Measurements from ENCODE around the gene RUNX1. TPM values are rescaled to one million over a fixed set of nuclear protein-coding genes. Genes with fewer than 3 reads are reported as not detected.
"Not testable (repeated sequence)": the region's sequence is repeated elsewhere in the genome, so short reads cannot be mapped to it uniquely, and the experiment has no call there.

The RUNX1 gene
- total and polyA plus RNA-seq, 3 experiments from 2014 or later, result 22.0 to 41.5 (median 40.3) TPM

DNA sequence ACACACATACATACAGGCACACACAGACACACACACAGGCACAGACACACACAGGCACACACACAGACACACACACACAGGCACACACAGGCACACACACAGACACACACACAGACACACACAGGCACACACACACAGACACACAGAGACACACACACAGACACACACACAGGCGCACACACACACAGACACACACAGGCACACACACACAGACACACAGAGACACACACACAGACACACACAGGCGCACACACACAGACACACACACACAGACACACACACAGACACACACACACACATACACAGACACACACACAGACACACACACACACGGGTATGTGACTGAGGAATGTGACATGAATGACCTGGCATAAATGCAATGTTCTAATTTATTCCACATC lies 55.6 kb downstream of the RUNX1 start:
- H3K27me3 ChIP-seq (ENCODE audit: insufficient read depth, low read length, poor library complexity, severe bottlenecking); CTCF ChIA-PET; H3K36me3 ChIP-seq (ENCODE audit: insufficient read depth, low read length); H3K9me3 Mint-ChIP-seq; H3K27ac ChIP-seq (ENCODE audit: low read depth, low read length); H3K9me3 ChIP-seq (ENCODE audit: low read length); H3K4me3 ChIP-seq (ENCODE audit: low read length); POLR2A ChIA-PET; H3K27ac Mint-ChIP-seq; H3K4me3 Mint-ChIP-seq; H3K27me3 Mint-ChIP-seq; DNase-seq: not testable (repeated sequence)
- Mint-ChIP-seq H3K4me1 (peaks cover 59 to 74% (median 66%) of the 10 kb centered on the region in 3 donors), H3K36me3 (peaks cover 0 to 32% (median 4%) of the 10 kb centered on the region in 3 donors)
- peaks cover 85% of the 10 kb centered on the region for H3K4me1 ChIP-seq (ENCODE audit: insufficient read depth, low read length)

DNA sequence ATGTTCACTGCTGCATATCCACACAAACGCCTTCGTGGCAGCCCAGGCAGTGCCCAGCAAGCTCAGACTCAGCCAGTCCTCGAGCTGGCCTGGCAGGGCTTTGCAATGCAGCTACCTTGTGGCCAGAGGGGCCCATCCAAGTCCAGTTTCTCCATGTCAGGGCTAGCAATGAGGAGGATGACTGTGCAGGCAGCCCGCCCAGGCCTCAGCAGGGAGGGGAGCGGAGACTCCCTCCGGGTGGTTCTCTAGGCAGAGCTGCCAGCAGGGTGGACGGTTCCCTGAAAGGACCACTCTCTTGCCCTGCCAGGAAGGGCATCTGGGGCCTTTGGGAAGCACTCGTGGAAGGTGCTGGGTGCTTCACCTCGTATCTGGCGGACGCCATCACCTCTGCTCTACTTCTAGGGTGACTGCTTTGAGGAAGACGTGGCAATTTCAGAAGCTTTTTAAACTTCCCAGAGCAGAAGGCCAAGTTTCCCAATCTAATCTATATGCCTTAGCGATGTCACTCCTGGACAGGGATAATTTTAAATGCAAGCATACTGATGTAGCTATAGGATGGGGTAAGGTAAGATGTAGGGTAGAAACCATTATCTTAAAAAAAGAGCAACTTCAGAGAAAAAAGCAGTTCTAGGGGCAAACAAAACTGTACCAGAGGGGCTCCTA lies 56.2 kb downstream of the RUNX1 start:
- Mint-ChIP-seq H3K27me3 (no peaks in the 10 kb centered on the region), H3K36me3 (peaks cover 0 to 28% (median 4%) of the 10 kb centered on the region in 3 donors), H3K27ac (peak overlapping the region in 2 of 8 donors; percentile 17 to 77), H3K4me1 (peaks cover 62 to 74% (median 66%) of the 10 kb centered on the region in 3 donors), H3K4me3 (no peak overlapping the region), H3K9me3 (no peaks in the 10 kb centered on the region)
- no peaks in the 10 kb centered on the region for H3K36me3 ChIP-seq (ENCODE audit: insufficient read depth, low read length)
- peaks cover 86% of the 10 kb centered on the region for H3K4me1 ChIP-seq (ENCODE audit: insufficient read depth, low read length)
- DNase-seq, result no peak
- POLR2A ChIA-PET, result no interaction called here
- H3K4me3 ChIP-seq (ENCODE audit: low read length), result no peak overlapping the region
- no peak overlapping the region for H3K27ac ChIP-seq (ENCODE audit: low read depth, low read length)
- CTCF ChIA-PET, result interaction anchor here (1.1 kb wide), 1 partner anchor 9 kb away, joined by 3 read pairs; no protein-coding TSS in a partner anchor
- H3K9me3 ChIP-seq (ENCODE audit: low read length), result no peaks in the 10 kb centered on the region
- no peaks in the 10 kb centered on the region for H3K27me3 ChIP-seq (ENCODE audit: insufficient read depth, low read length, poor library complexity, severe bottlenecking)

DNA sequence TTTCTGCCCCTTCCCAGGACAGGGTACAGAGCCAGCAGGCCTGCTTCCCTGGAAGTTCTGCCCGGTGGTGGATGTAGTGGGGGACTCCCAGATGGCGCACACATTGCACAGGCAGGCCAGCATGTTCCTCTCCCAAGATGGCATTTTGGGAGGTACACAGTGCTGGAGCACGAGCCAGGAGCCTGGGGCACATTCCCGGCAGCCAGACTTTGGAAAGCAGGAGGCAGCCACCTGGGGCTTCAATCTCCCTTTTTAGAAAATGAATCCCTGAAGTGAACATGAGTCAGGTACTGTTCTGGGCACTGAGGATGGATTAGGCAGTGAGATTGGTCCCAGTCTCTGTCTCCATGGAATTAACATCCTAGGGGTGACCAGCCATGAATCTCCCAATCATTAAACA lies 56.9 kb downstream of the RUNX1 start:
- H3K4me1 Mint-ChIP-seq, result peaks cover 62 to 74% (median 66%) of the 10 kb centered on the region in 3 donors
- H3K27ac Mint-ChIP-seq, result peak overlapping the region in 3 of 8 donors; percentile 70 to 77 (median 72)
- Histone ChIP-seq H3K4me1 (ENCODE audit: insufficient read depth, low read length) (peaks cover 86% of the 10 kb centered on the region), H3K36me3 (ENCODE audit: insufficient read depth, low read length) (no peaks in the 10 kb centered on the region), H3K4me3 (ENCODE audit: low read length) (no peak overlapping the region), H3K9me3 (ENCODE audit: low read length) (no peaks in the 10 kb centered on the region), H3K27me3 (ENCODE audit: insufficient read depth, low read length, poor library complexity, severe bottlenecking) (no peaks in the 10 kb centered on the region), H3K27ac (ENCODE audit: low read depth, low read length) (no peak overlapping the region)
- no peak for DNase-seq
- no peaks in the 10 kb centered on the region for H3K27me3 Mint-ChIP-seq
- no peaks in the 10 kb centered on the region for H3K9me3 Mint-ChIP-seq
- ChIA-PET CTCF (interaction anchor here (1.1 kb wide), 1 partner anchor 9 kb away, joined by 3 read pairs; no protein-coding TSS in a partner anchor), POLR2A (no interaction called here)
- H3K36me3 Mint-ChIP-seq, result peaks cover 0 to 26% (median 4%) of the 10 kb centered on the region in 3 donors
- H3K4me3 Mint-ChIP-seq, result no peak overlapping the region

DNA sequence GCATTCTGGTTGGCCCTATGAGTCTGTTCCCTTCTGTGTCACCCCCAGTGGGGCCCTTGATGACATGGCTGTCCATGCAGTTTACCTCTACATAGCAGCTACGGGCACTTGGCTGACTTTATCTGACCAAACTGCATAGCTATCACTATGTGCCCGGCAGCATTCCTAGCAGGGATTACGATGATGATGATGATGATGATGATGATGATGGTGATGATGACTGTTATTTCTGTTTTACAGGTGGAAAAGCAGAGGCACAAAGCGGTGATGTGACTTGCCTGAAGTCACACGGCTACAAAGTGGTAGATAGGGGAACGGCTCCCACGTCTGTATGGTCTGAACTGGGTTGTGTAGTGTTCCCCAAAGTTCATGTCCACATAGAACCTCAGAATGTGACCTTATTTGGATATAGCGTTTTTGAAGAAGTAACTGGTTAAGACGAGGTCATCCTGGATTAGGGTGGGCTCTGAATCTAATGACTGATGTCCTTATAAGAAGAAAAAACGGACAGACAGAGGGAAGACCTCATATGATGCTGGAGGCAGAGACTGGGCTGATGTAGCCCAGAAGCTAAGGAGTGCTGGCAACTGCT lies 57.6 kb downstream of the RUNX1 start:
- Mint-ChIP-seq H3K27me3 (no peaks in the 10 kb centered on the region), H3K36me3 (peaks cover 0 to 21% (median 4%) of the 10 kb centered on the region in 3 donors), H3K27ac (peak overlapping the region in 7 of 8 donors; percentile 15 to 86 (median 70)), H3K4me3 (peak overlapping the region in 3 of 7 donors; percentile 10 to 36 (median 16)), H3K9me3 (no peaks in the 10 kb centered on the region), H3K4me1 (peaks cover 63 to 74% (median 66%) of the 10 kb centered on the region in 3 donors)
- no peak overlapping the region for H3K4me3 ChIP-seq (ENCODE audit: low read length)
- no peaks in the 10 kb centered on the region for H3K27me3 ChIP-seq (ENCODE audit: insufficient read depth, low read length, poor library complexity, severe bottlenecking)
- no peaks in the 10 kb centered on the region for H3K9me3 ChIP-seq (ENCODE audit: low read length)
- no peak overlapping the region for H3K27ac ChIP-seq (ENCODE audit: low read depth, low read length)
- no peaks in the 10 kb centered on the region for H3K36me3 ChIP-seq (ENCODE audit: insufficient read depth, low read length)
- peaks cover 86% of the 10 kb centered on the region for H3K4me1 ChIP-seq (ENCODE audit: insufficient read depth, low read length)
- DNase-seq, result no peak
- ChIA-PET CTCF (no interaction called here), POLR2A (no interaction called here)

DNA sequence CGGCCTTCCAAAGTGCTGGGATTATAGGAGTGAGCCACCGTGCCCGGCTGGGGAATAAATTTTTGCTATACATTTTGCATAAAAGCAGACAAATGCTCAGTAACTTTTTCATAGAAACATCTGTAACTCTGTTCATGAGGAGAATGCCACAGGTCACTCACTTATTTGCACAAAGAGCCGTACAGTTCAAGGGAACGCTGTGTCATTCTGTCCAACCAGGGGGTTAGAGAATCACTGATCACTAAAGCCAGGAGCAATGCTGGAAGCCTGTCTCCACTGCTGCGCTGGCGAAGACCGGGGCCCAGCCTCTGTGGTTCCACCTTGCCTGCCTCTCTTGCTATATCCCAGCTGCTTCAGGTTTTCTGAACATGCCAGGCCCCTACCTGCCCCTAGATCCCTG lies 58.3 kb downstream of the RUNX1 start:
- ChIA-PET CTCF (interaction anchor here (0.9 to 1.0 kb wide), 2 partner anchors 21 to 56 kb away, joined by 3 read pairs; no protein-coding TSS in a partner anchor), POLR2A (no interaction called here)
- Histone ChIP-seq H3K9me3 (ENCODE audit: low read length) (no peaks in the 10 kb centered on the region), H3K4me1 (ENCODE audit: insufficient read depth, low read length) (peaks cover 86% of the 10 kb centered on the region), H3K27ac (ENCODE audit: low read depth, low read length) (no peak overlapping the region), H3K36me3 (ENCODE audit: insufficient read depth, low read length) (no peaks in the 10 kb centered on the region), H3K4me3 (ENCODE audit: low read length) (no peak overlapping the region), H3K27me3 (ENCODE audit: insufficient read depth, low read length, poor library complexity, severe bottlenecking) (no peaks in the 10 kb centered on the region)
- DNase-seq, result no peak
- peaks cover 62 to 74% (median 66%) of the 10 kb centered on the region in 3 donors for H3K4me1 Mint-ChIP-seq
- H3K27me3 Mint-ChIP-seq, result no peaks in the 10 kb centered on the region
- peaks cover 0 to 16% (median 4%) of the 10 kb centered on the region in 3 donors for H3K36me3 Mint-ChIP-seq
- peak overlapping the region in 1 of 7 donors; percentile 16 for H3K4me3 Mint-ChIP-seq
- H3K9me3 Mint-ChIP-seq, result no peaks in the 10 kb centered on the region
- H3K27ac Mint-ChIP-seq, result peak overlapping the region in 5 of 8 donors; percentile 19 to 95 (median 86)

DNA sequence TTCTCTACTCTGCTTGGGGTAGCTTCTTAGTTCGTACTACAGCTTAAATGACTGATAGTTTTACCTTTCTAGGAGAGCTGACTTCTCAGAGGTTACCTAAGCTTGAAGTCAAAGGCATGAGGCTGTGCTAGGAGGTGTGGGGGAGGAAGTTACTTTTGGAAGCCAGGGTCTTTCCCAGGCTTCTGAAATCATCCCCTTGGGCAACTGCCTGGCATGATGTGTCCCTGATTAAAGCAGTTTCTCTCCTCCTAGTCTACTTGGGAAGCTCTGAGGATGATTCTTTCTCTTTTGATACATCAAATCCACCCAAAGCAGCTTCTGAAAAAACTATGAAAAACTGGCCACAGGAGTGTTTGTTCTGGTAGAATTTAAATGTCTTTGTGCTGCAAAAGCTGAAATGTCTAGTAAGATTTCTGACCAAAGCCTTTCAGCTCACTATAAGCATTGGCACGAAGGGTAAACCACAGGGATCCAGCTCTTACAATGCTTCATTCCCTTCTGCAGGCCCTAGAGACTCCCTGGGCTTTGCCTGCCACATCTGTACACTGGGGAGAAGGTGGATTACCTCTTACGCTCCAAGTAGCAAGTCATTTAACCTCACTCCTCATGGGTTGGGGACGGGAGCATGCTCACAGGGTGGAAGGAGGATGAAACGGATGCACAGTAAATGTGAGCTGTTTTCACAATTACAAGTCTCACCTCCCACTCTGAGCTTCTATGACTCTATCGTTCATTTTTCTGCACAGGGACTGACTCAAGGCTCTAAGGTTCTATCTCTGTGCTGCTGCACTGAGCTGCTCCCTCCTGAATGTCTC lies 59.6 kb downstream of the RUNX1 start:
- no peak overlapping the region for H3K27ac ChIP-seq (ENCODE audit: low read depth, low read length)
- H3K27me3 ChIP-seq (ENCODE audit: insufficient read depth, low read length, poor library complexity, severe bottlenecking), result no peaks in the 10 kb centered on the region
- no peaks in the 10 kb centered on the region for H3K9me3 Mint-ChIP-seq
- peak overlapping the region; percentile 67 to 96 (median 90) for H3K27ac Mint-ChIP-seq
- H3K36me3 Mint-ChIP-seq, result peaks cover 0 to 15% (median 2%) of the 10 kb centered on the region in 3 donors
- H3K4me1 Mint-ChIP-seq, result peaks cover 69 to 78% (median 70%) of the 10 kb centered on the region in 3 donors
- no peak overlapping the region for H3K4me3 ChIP-seq (ENCODE audit: low read length)
- H3K4me3 Mint-ChIP-seq, result peak overlapping the region; percentile 29 to 73 (median 46)
- peaks cover 87% of the 10 kb centered on the region for H3K4me1 ChIP-seq (ENCODE audit: insufficient read depth, low read length)
- DNase-seq, result no peak
- H3K27me3 Mint-ChIP-seq, result no peaks in the 10 kb centered on the region
- POLR2A ChIA-PET, result interaction anchor here (0.5 to 1.3 kb wide), 4 partner anchors 18 to 51 kb away, joined by 3 to 5 read pairs (median 4); no protein-coding TSS in a partner anchor
- no peaks in the 10 kb centered on the region for H3K9me3 ChIP-seq (ENCODE audit: low read length)
- CTCF ChIA-PET, result interaction anchor here (0.5 to 7.9 kb wide), 8 partner anchors 12 to 100 kb away, joined by 3 to 41 read pairs (median 3); no protein-coding TSS in a partner anchor
- no peaks in the 10 kb centered on the region for H3K36me3 ChIP-seq (ENCODE audit: insufficient read depth, low read length)

DNA sequence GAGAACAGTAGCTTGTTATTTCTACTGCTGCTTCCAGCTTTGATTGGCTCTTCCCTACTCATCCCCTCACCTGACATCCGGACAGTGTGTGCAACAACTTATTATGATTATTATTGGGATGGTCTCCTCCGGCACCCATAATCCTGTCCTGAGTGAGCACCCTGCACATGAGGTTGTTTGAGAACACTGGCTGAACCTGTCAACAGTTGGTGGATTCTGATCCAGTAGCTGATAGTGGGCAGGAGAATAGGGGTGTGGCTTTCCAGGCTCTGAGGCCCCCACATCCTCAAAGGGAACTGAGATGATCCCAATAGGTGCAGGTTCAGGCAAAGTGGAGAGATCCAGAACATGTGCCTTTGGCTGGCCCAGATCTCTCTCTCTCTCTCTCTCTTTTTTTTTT lies 60.5 kb downstream of the RUNX1 start:
- H3K9me3 ChIP-seq (ENCODE audit: low read length), result no peaks in the 10 kb centered on the region
- CTCF ChIA-PET, result interaction anchor here (1.2 to 7.9 kb wide), 5 partner anchors 11 to 100 kb away, joined by 3 to 41 read pairs (median 4); no protein-coding TSS in a partner anchor
- H3K27me3 Mint-ChIP-seq, result no peaks in the 10 kb centered on the region
- H3K4me1 ChIP-seq (ENCODE audit: insufficient read depth, low read length), result peaks cover 91% of the 10 kb centered on the region
- H3K4me3 ChIP-seq (ENCODE audit: low read length), result no peak overlapping the region
- H3K36me3 ChIP-seq (ENCODE audit: insufficient read depth, low read length), result no peaks in the 10 kb centered on the region
- DNase-seq, result no peak
- peaks cover 78 to 87% (median 79%) of the 10 kb centered on the region in 3 donors for H3K4me1 Mint-ChIP-seq
- POLR2A ChIA-PET, result interaction anchor here (0.5 to 1.3 kb wide), 5 partner anchors 19 to 99 kb away, joined by 3 to 5 read pairs (median 4); no protein-coding TSS in a partner anchor
- H3K4me3 Mint-ChIP-seq, result peak overlapping the region in 6 of 7 donors; percentile 24 to 84 (median 41)
- peaks cover 0 to 15% (median 2%) of the 10 kb centered on the region in 3 donors for H3K36me3 Mint-ChIP-seq
- no peak overlapping the region for H3K27ac ChIP-seq (ENCODE audit: low read depth, low read length)
- no peaks in the 10 kb centered on the region for H3K27me3 ChIP-seq (ENCODE audit: insufficient read depth, low read length, poor library complexity, severe bottlenecking)
- H3K9me3 Mint-ChIP-seq, result no peaks in the 10 kb centered on the region
- H3K27ac Mint-ChIP-seq, result peak overlapping the region; percentile 67 to 96 (median 94)
